ENCODE data around the gene IL37. TPM values are rescaled to one million over a fixed set of nuclear protein-coding genes. Genes with fewer than 3 reads are reported as not detected.

IL37 gene
- total and polyA plus RNA-seq, 8 donors = 0.21 to 1.1 (median 0.31) TPM; not detected in 4

GRCh38 chr2:112883669-112884068 lies 27.3 kb upstream of the IL37 start:
- H3K27me3 ChIP-seq = no peaks in the 10 kb centered on the region
- DNase-seq (no peak), ATAC-seq (no peak)
- H3K4me3 ChIP-seq = no peak overlapping the region
- no peaks in the 10 kb centered on the region for H3K9me3 ChIP-seq
- peaks cover 3 to 62% of the 10 kb centered on the region in 2 donors for H3K4me1 ChIP-seq
- no peaks in the 10 kb centered on the region for H3K36me3 ChIP-seq
- intact Hi-C loops (cut with DNase I) = loop anchor here in 1 of 2 donors (10.0 kb wide), 1 partner anchor 129 kb away; no protein-coding TSS in a partner anchor
- H3K27ac ChIP-seq = no peak overlapping the region
- TF ChIP-seq CTCF (IDR thresholded peaks at IDR 0.05) = no peak

DNA sequence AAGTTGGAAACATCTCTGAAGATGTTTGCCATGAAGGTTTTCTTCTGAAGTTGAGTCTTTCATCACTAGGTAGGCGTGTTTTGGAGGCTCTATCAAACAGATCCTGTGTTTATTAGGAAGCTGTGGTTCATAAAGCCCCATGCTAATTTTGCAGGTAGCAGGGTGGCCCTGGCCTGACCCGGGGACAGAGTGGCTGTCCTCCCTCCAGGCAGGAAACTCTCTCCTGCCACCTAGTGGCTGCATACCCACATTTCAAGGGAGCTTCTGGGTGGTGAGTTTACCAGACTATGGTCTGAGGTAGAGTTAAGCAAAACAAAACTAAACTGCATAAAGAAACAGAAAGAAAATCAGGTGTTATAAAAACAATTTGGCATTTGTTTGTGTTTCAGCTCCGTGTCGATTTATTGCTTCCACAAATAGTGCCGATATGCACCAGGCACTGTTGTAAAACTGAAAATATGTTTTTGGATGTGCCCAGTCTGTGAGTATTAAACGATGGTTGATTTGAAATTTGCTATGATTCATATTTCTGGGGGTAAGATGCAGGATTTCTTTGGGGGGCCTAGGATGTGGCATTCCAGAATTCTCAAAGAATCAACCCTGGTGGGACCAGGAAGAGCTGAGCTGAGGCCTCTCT lies 26.0 kb upstream of the IL37 start:
- DNase-seq = peak in 3 of 4 donors; percentile 5 to 80 (median 57)
- Histone ChIP-seq H3K4me1 (peaks cover 3 to 53% of the 10 kb centered on the region in 2 donors), H3K27me3 (no peaks in the 10 kb centered on the region), H3K9me3 (no peaks in the 10 kb centered on the region), H3K27ac (no peak overlapping the region), H3K36me3 (no peaks in the 10 kb centered on the region), H3K4me3 (no peak overlapping the region)
- ATAC-seq = peak; percentile 87
- TF ChIP-seq CTCF (IDR thresholded peaks at IDR 0.05) = peak; percentile 78 to 87
- intact Hi-C loops (cut with DNase I) = loop anchor here in 1 of 2 donors (10.0 kb wide), 1 partner anchor 130 kb away; no protein-coding TSS in a partner anchor

- Histone ChIP-seq H3K4me3 (no peak overlapping the region), H3K4me1 (peaks cover 2 to 48% of the 10 kb centered on the region in 2 donors), H3K9me3 (no peaks in the 10 kb centered on the region), H3K27ac (no peak overlapping the region), H3K27me3 (no peaks in the 10 kb centered on the region), H3K36me3 (no peaks in the 10 kb centered on the region)
- TF ChIP-seq CTCF (IDR thresholded peaks at IDR 0.05) = no peak
- intact Hi-C loops (cut with DNase I) = loop anchor here in 1 of 2 donors (10.0 kb wide), 1 partner anchor 131 kb away; no protein-coding TSS in a partner anchor
- ATAC-seq (no peak), DNase-seq (no peak)
These were observed 25.5 kb upstream of the IL37 start for GRCh38 chr2:112885506-112885902.

GRCh38 chr2:112886291-112886690 lies 24.7 kb upstream of the IL37 start:
- TF ChIP-seq CTCF (IDR thresholded peaks at IDR 0.05) = no peak
- H3K9me3 ChIP-seq = no peaks in the 10 kb centered on the region
- intact Hi-C loops (cut with DNase I) = loop anchor here in 1 of 2 donors (10.0 kb wide), 1 partner anchor 131 kb away; no protein-coding TSS in a partner anchor
- no peak overlapping the region for H3K27ac ChIP-seq
- ATAC-seq (no peak), DNase-seq (no peak)
- H3K4me1 ChIP-seq = peaks cover 0 to 41% of the 10 kb centered on the region in 2 donors
- H3K36me3 ChIP-seq = no peaks in the 10 kb centered on the region
- no peaks in the 10 kb centered on the region for H3K27me3 ChIP-seq
- H3K4me3 ChIP-seq = no peak overlapping the region

DNA sequence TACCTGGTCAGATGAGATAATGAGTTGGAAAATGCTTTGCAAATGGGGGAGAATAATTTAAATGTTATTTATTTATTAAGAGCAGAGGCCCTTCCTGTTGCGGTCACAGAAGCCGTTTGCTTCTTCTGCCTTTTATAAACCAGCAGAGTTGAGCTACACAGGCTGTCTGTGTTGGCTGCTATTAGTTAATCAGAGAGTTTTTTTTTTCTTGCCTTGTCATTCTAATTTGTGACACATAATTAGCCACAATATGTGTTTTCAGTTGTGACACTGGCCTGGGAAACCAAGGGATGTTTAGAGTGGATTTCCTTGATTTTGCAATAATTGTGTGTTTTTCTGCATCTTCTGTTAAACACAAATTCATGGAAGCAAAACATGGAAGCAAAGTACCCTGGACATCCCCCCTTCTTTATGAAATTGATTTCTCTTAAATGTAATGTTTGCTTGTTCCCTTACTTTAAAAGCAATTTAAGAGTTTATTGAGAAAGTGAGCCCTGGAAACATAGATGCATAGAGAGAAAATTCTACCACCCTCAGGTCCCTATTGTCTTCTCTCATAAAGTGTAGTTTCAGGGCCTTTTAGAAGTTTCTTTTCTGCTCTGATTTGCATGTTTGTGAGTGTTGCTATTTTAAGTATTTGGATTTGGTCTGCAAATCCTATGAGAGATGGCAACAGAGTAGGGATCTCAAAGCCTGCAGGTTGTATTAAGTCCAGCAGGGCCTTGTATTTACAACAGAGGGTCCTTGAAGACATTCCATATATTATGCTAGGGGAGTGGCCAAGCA lies 22.8 kb upstream of the IL37 start:
- Histone ChIP-seq H3K27ac (peak overlapping the region in 1 of 2 donors; percentile 35), H3K27me3 (no peaks in the 10 kb centered on the region), H3K36me3 (no peaks in the 10 kb centered on the region), H3K9me3 (no peaks in the 10 kb centered on the region), H3K4me1 (peaks cover 0 to 30% of the 10 kb centered on the region in 2 donors), H3K4me3 (no peak overlapping the region)
- intact Hi-C loops (cut with DNase I) = loop anchor here in 1 of 2 donors (10.0 kb wide), 1 partner anchor 133 kb away; no protein-coding TSS in a partner anchor
- ATAC-seq (no peak), DNase-seq (peak in 2 of 4 donors; percentile 24 to 37)
- TF ChIP-seq CTCF (IDR thresholded peaks at IDR 0.05) = no peak

All from left lung (tissue), 10 donors.